CD14-positive monocyte (primary cell): ENCODE measurements around the gene ARMH1. TPM values are rescaled to one million over a fixed set of nuclear protein-coding genes. Genes with fewer than 3 reads are reported as not detected.
A peak's percentile ranks its signal among the peaks of the same experiment; 100 is the strongest.

Source experiments
- DNase-seq, 3 donors: peaks; one replicate each; pipeline ENCODE4 v3.0.0-alpha.2; 2011 to 2022
- H2AFZ ChIP-seq: 2 replicates; pipeline ENCODE4 v1.6.0; 2012; ENCODE audit warnings: mild to moderate bottlenecking, low read depth, low read length, inconsistent platforms; ENCODE audit not compliant: insufficient read depth, poor library complexity, severe bottlenecking
- H3K27ac ChIP-seq, 2 donors: 1 replicate in 1 of 2; 2 replicates in 1 of 2; pipeline ENCODE4 v1.5.1; 2012 to 2013; ENCODE audit warnings: low read length in 2 of 2, control low read depth in 1 of 2, inconsistent platforms in 1 of 2, low read depth in 1 of 2, mild to moderate bottlenecking in 1 of 2
- H3K27me3 ChIP-seq, 2 donors: one replicate each; pipeline versions ENCODE4 v1.6.0 to v1.6.1; 2011 to 2013; ENCODE audit warnings: low read length in 2 of 2; ENCODE audit not compliant: control insufficient read depth in 2 of 2, insufficient read depth in 2 of 2
- H3K36me3 ChIP-seq, 2 donors: replicated peaks in 1 of 2; 1 replicate in 1 of 2; 2 replicates in 1 of 2; pipeline versions ENCODE4 v1.5.1 to v1.6.1; 2012 to 2013; ENCODE audit warnings: low read length in 2 of 2, control low read depth in 1 of 2, inconsistent platforms in 1 of 2, mild to moderate bottlenecking in 1 of 2; ENCODE audit not compliant: insufficient read depth in 2 of 2, control insufficient read depth in 1 of 2
- H3K4me1 ChIP-seq, 2 donors: 1 replicate in 1 of 2; 2 replicates in 1 of 2; pipeline versions ENCODE4 v1.5.1 to v1.6.1; 2012 to 2013; ENCODE audit warnings: low read length in 2 of 2, control low read depth in 1 of 2, inconsistent platforms in 1 of 2, mild to moderate bottlenecking in 1 of 2, moderate library complexity in 1 of 2; ENCODE audit not compliant: insufficient read depth in 2 of 2, control insufficient read depth in 1 of 2
- H3K4me2 ChIP-seq: replicated peaks from 2 replicates; pipeline ENCODE3; 2012; ENCODE audit warnings: low read length, moderate library complexity, mild to moderate bottlenecking; ENCODE audit not compliant: poor library complexity, severe bottlenecking; ENCODE audit errors: extremely low read depth
- H3K4me3 ChIP-seq, 3 experiments: fragments of 200-600 bp in 1 of 3; sonication (generic) in 1 of 3; replicated peaks in 1 of 3; 1 replicate in 2 of 3; 2 replicates in 1 of 3; pipeline ENCODE4 v1.5.1; 2011 to 2013; ENCODE audit warnings: low read length in 3 of 3, mild to moderate bottlenecking in 3 of 3, control low read depth in 2 of 3, low read depth in 2 of 3, inconsistent platforms in 1 of 3, moderate library complexity in 1 of 3
- H3K79me2 ChIP-seq: 2 replicates; pipeline ENCODE4 v1.6.0; 2012; ENCODE audit warnings: mild to moderate bottlenecking, control low read depth, inconsistent platforms, low read length, moderate library complexity; ENCODE audit not compliant: insufficient read depth
- H3K9ac ChIP-seq: 2 replicates; pipeline ENCODE4 v1.6.0; 2017; ENCODE audit warnings: low read length, mild to moderate bottlenecking; ENCODE audit not compliant: insufficient read depth, poor library complexity, severe bottlenecking
- H3K9me3 ChIP-seq, 2 donors: replicated peaks in 1 of 2; 1 replicate in 1 of 2; 2 replicates in 1 of 2; pipeline versions ENCODE4 v1.5.1 to v1.6.1; 2012 to 2013; ENCODE audit warnings: low read length in 2 of 2, control low read depth in 1 of 2; ENCODE audit not compliant: control insufficient read depth in 1 of 2, insufficient read depth in 1 of 2
- H4K20me1 ChIP-seq: 2 replicates; pipeline ENCODE4 v1.6.0; 2012; ENCODE audit warnings: mild to moderate bottlenecking, low read length, control low read depth, moderate library complexity; ENCODE audit not compliant: insufficient read depth
- H3K27ac Mint-ChIP-seq, 7 donors: one replicate each; pipeline ENCODE4 v1.8.0; 2020; ENCODE audit warnings: mild to moderate bottlenecking in 7 of 7, mixed read lengths in 7 of 7, moderate library complexity in 6 of 7, inconsistent platforms in 2 of 7
- H3K27me3 Mint-ChIP-seq, 3 donors: one replicate each; pipeline ENCODE4 v1.8.0; 2021 to 2022; ENCODE audit warnings: low read depth in 3 of 3, mild to moderate bottlenecking in 3 of 3, mixed read lengths in 3 of 3, moderate library complexity in 3 of 3, inconsistent platforms in 1 of 3
- H3K36me3 Mint-ChIP-seq, 2 donors: one replicate each; pipeline ENCODE4 v1.8.0; 2020; ENCODE audit warnings: mixed read lengths in 2 of 2, inconsistent platforms in 1 of 2, mild to moderate bottlenecking in 1 of 2
- H3K4me1 Mint-ChIP-seq: one replicate; pipeline ENCODE4 v1.8.0; 2020; ENCODE audit warnings: mild to moderate bottlenecking, mixed read lengths
- H3K4me3 Mint-ChIP-seq, 2 donors: one replicate each; pipeline ENCODE4 v1.8.0; 2020; ENCODE audit warnings: mild to moderate bottlenecking in 2 of 2, mixed read lengths in 2 of 2, moderate library complexity in 1 of 2
- H3K9me3 Mint-ChIP-seq, 7 donors: one replicate each; pipeline ENCODE4 v1.8.0; 2020 to 2022; ENCODE audit warnings: mixed read lengths in 7 of 7, mild to moderate bottlenecking in 6 of 7, moderate library complexity in 6 of 7, inconsistent platforms in 2 of 7
- WGBS: methylation state at CpG from one replicate; pipeline ENCODE4 v1.1.5; 2013; ENCODE audit warnings: missing lambda C conversion rate; ENCODE audit not compliant: insufficient coverage; 5-methylcytosine and 5-hydroxymethylcytosine counted together
- intact Hi-C, 2 donors: fragments of 100-400 bp; cut with micrococcal nuclease; formaldehyde crosslinking; loops; one replicate each; pipeline versions ENCODE4 v1.15.0 to v1.15.1; 2023
- polyA plus RNA-seq, 3 donors: library from polyadenylated mRNA; depleted of rRNA in 1 of 3; unstranded in 2 of 3; stranded (reverse) in 1 of 3; fragments of 300-500 nt in 2 of 3; fragments of >200 nt in 1 of 3; fragmentation: Illumina TruSeq in 2 of 3; gene quantifications; 1 replicate in 2 of 3; 2 replicates in 1 of 3; pipeline ENCODE4 v1.2.3, GENCODE V29; 2012 to 2021
- TF ChIP-seq, protein P1 (sequence below): fragments of 200-600 bp; IDR thresholded peaks from one replicate; pipeline ENCODE4 v1.8.0; 2022; ENCODE audit warnings: antibody characterized with exemption, mild to moderate bottlenecking

The ARMH1 gene
- polyA plus RNA-seq, 3 donors, result 14.7 to 209 (median 15.8) TPM

DNA sequence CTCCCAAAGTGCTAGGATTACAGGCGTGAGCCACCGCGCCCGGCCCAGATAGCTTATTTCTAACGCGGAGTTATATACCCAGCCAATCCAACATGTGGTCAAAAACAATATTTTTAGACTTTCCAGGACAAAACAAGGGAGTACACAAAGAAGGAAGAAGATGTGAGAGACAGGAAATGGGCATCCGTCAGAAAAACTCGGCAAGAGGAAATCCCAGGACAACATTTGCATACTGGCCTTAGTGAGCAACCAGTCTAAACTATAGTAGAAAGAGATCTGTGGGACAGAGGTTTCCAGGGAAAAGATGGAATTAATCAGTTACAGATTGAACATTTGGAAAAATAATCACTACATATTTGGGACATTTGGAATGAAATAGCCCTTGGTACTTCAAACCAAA, 11.4 kb downstream of the ARMH1 start:
- WGBS, result 0% methylated on average over 2 of the region's 8 CpGs
- Histone ChIP-seq H4K20me1 (no peaks in the 10 kb centered on the region), H3K36me3 (no peaks in the 10 kb centered on the region), H3K79me2 (no peaks in the 10 kb centered on the region), H3K9me3 (no peaks in the 10 kb centered on the region), H2AFZ (no peak overlapping the region), H3K4me3 (no peak overlapping the region), H3K4me2 (no peak overlapping the region), H3K27ac (no peak overlapping the region), H3K9ac (no peak overlapping the region), H3K4me1 (peaks cover 39 to 46% of the 10 kb centered on the region in 2 donors), H3K27me3 (no peaks in the 10 kb centered on the region)
- no peak for DNase-seq
- peaks cover 5 to 16% (median 9%) of the 10 kb centered on the region in 3 donors for H3K27me3 Mint-ChIP-seq
- H3K4me1 Mint-ChIP-seq, result peaks cover 45% of the 10 kb centered on the region
- H3K9me3 Mint-ChIP-seq, result peaks cover 0 to 2% (median 0%) of the 10 kb centered on the region in 7 donors
- intact Hi-C loops, result no loop called here
- TF ChIP-seq, protein P1, sequence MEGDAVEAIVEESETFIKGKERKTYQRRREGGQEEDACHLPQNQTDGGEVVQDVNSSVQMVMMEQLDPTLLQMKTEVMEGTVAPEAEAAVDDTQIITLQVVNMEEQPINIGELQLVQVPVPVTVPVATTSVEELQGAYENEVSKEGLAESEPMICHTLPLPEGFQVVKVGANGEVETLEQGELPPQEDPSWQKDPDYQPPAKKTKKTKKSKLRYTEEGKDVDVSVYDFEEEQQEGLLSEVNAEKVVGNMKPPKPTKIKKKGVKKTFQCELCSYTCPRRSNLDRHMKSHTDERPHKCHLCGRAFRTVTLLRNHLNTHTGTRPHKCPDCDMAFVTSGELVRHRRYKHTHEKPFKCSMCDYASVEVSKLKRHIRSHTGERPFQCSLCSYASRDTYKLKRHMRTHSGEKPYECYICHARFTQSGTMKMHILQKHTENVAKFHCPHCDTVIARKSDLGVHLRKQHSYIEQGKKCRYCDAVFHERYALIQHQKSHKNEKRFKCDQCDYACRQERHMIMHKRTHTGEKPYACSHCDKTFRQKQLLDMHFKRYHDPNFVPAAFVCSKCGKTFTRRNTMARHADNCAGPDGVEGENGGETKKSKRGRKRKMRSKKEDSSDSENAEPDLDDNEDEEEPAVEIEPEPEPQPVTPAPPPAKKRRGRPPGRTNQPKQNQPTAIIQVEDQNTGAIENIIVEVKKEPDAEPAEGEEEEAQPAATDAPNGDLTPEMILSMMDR, result no peak
- H3K4me3 Mint-ChIP-seq, result no peak overlapping the region
- H3K27ac Mint-ChIP-seq, result peak overlapping the region in 1 of 7 donors; percentile 28
- H3K36me3 Mint-ChIP-seq, result peaks cover 0 to 3% of the 10 kb centered on the region in 2 donors

DNA sequence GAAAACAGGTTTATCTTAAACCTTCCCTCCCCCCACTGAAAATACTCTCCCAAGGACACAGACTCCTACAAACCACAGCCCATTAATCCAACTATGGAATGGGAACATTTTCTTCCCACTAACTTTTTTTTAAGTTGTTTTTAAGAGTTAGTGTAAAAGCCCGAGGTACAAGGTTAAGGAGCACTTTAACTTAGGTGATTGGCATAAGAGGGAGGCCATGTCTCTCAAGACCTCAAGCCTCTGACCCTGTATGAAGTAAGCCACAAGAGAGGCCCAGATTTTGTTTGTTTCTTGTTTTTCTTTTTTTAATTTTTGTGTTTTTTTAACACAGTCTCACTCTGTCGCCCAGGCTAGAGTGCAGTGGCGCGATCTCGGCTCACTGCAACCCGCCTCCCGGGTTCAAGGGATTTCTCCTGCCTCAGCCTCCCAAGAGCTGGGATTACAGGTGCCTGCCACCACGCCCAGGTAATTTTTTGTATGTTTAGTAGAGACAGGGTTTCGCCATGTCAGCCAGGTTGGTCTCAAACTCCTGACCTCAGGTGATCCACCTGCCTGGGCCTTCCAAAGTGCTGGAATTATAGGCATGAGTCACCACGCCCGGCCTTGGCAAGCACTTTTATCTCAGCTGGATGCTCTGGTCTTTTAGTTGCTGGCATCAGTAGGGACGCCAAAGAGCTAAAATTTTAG, 14.4 kb downstream of the ARMH1 start:
- WGBS, result 98% methylated on average over 11 of the region's 12 CpGs
- Histone ChIP-seq H3K36me3 (no peaks in the 10 kb centered on the region), H3K9ac (no peak overlapping the region), H4K20me1 (no peaks in the 10 kb centered on the region), H3K27me3 (no peaks in the 10 kb centered on the region), H3K9me3 (no peaks in the 10 kb centered on the region), H2AFZ (no peak overlapping the region), H3K27ac (no peak overlapping the region), H3K4me1 (peaks cover 21 to 25% of the 10 kb centered on the region in 2 donors), H3K79me2 (no peaks in the 10 kb centered on the region), H3K4me3 (no peak overlapping the region), H3K4me2 (no peak overlapping the region)
- DNase-seq, result no peak
- no peak overlapping the region for H3K4me3 Mint-ChIP-seq
- peaks cover 9 to 11% (median 11%) of the 10 kb centered on the region in 3 donors for H3K27me3 Mint-ChIP-seq
- peak overlapping the region in 1 of 7 donors; percentile 11 for H3K27ac Mint-ChIP-seq
- peaks cover 0 to 2% (median 0%) of the 10 kb centered on the region in 7 donors for H3K9me3 Mint-ChIP-seq
- H3K36me3 Mint-ChIP-seq, result peaks cover 0 to 1% of the 10 kb centered on the region in 2 donors
- intact Hi-C loops, result no loop called here
- TF ChIP-seq, protein P1, result no peak
- peaks cover 26% of the 10 kb centered on the region for H3K4me1 Mint-ChIP-seq
